KMS-11 (cell line): ENCODE measurements around the gene SPATA12.

Experiments used
- H2AFZ ChIP-seq: fragments of 200-600 bp; sonication (generic); 2 replicates; pipeline ENCODE4 v1.6.1; 2016; ENCODE audit warnings: antibody characterized with exemption, mixed run types, low read depth
- H3K27ac ChIP-seq: fragments of 200-600 bp; sonication (generic); 2 replicates; pipeline ENCODE4 v1.6.1; 2016; ENCODE audit warnings: mild to moderate bottlenecking, mixed run types
- H3K27me3 ChIP-seq: fragments of 200-600 bp; sonication (generic); 2 replicates; pipeline ENCODE4 v1.6.1; 2017; ENCODE audit warnings: mild to moderate bottlenecking, low read depth, mixed run types, moderate library complexity; ENCODE audit not compliant: insufficient read depth
- H3K36me3 ChIP-seq: fragments of 200-600 bp; sonication (generic); 2 replicates; pipeline ENCODE4 v1.6.1; 2017; ENCODE audit warnings: mild to moderate bottlenecking, mixed run types; ENCODE audit not compliant: insufficient read depth
- H3K4me1 ChIP-seq: fragments of 200-600 bp; sonication (generic); 2 replicates; pipeline ENCODE4 v1.6.1; 2016; ENCODE audit warnings: mild to moderate bottlenecking, low read depth, mixed run types; ENCODE audit not compliant: poor library complexity, severe bottlenecking
- H3K4me2 ChIP-seq: fragments of 200-600 bp; sonication (generic); 2 replicates; pipeline ENCODE4 v1.7.0; 2016; ENCODE audit warnings: mild to moderate bottlenecking, mixed run types
- H3K4me3 ChIP-seq: fragments of 200-600 bp; sonication (generic); IDR thresholded peaks from 2 replicates; pipeline ENCODE4 v1.6.1; 2017; ENCODE audit warnings: low read depth, low read length, mixed read lengths; ENCODE audit not compliant: insufficient read depth
- H3K79me2 ChIP-seq: fragments of 200-600 bp; sonication (generic); 2 replicates; pipeline ENCODE4 v1.6.1; 2016; ENCODE audit warnings: low read depth, mixed run types; ENCODE audit not compliant: insufficient read depth
- H3K9ac ChIP-seq: fragments of 200-600 bp; sonication (generic); 2 replicates; pipeline ENCODE4 v1.6.1; 2016; ENCODE audit warnings: mild to moderate bottlenecking, mixed run types
- H4K20me1 ChIP-seq: fragments of 200-600 bp; sonication (generic); 2 replicates; pipeline ENCODE4 v1.6.1; 2016; ENCODE audit warnings: mild to moderate bottlenecking, mixed run types; ENCODE audit not compliant: insufficient read depth
- CTCF ChIP-seq: fragments of 200-600 bp; sonication (generic); conservative IDR thresholded peaks from 2 replicates; pipeline ENCODE4 v1.6.1; 2017; ENCODE audit warnings: low read depth, mild to moderate bottlenecking, antibody characterized with exemption, low read length, moderate library complexity, mixed read lengths

Gene SPATA12

GRCh38 chr3:57052662-57053061 lies 7.8 kb upstream of the SPATA12 start:
- Histone ChIP-seq H3K4me2 (no peak overlapping the region), H3K79me2 (no peaks in the 10 kb centered on the region), H3K36me3 (no peaks in the 10 kb centered on the region), H3K27ac (no peak overlapping the region), H4K20me1 (no peaks in the 10 kb centered on the region), H2AFZ (no peak overlapping the region), H3K4me1 (no peaks in the 10 kb centered on the region), H3K9ac (no peak overlapping the region), H3K27me3 (no peaks in the 10 kb centered on the region), H3K4me3 (no peak overlapping the region)
- no peak for TF ChIP-seq CTCF

- no peak overlapping the region for H3K4me2 ChIP-seq
- no peak overlapping the region for H2AFZ ChIP-seq
- no peaks in the 10 kb centered on the region for H3K27me3 ChIP-seq
- no peak overlapping the region for H3K27ac ChIP-seq
- H3K36me3 ChIP-seq: no peaks in the 10 kb centered on the region
- H4K20me1 ChIP-seq: no peaks in the 10 kb centered on the region
- no peaks in the 10 kb centered on the region for H3K4me1 ChIP-seq
- H3K9ac ChIP-seq: no peak overlapping the region
- no peaks in the 10 kb centered on the region for H3K79me2 ChIP-seq
- no peak for TF ChIP-seq CTCF
- H3K4me3 ChIP-seq: no peak overlapping the region
These were observed 7.3 kb upstream of the SPATA12 start for GRCh38 chr3:57053122-57053521.

DNA sequence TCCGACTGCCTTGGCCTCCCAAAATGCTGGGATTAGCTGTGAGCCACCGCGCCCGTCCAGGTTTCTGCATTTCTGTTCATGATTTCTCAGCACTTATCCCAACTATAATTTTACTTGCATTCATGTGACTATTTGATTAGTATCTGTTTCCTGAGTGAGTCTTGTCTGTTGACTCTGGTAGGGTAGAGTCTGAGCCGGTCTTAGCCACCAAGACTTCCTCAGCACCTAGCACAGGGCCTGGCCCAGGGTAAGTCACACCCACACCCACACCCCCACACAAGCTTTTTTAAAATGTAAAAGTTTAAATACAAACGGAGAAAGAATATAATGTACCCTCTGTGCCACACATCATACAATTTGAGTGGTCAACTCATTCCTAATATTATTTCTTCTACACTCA lies 3.1 kb upstream of the SPATA12 start:
- Histone ChIP-seq H3K9ac (no peak overlapping the region), H3K4me2 (no peak overlapping the region)

GRCh38 chr3:57059411-57059810 lies 1.1 kb upstream of the SPATA12 start:
- no peaks in the 10 kb centered on the region for H3K27me3 ChIP-seq
- H3K27ac ChIP-seq: no peak overlapping the region
- no peak overlapping the region for H3K4me2 ChIP-seq
- H3K4me1 ChIP-seq: no peaks in the 10 kb centered on the region
- no peaks in the 10 kb centered on the region for H3K79me2 ChIP-seq
- H3K36me3 ChIP-seq: no peaks in the 10 kb centered on the region
- H4K20me1 ChIP-seq: no peaks in the 10 kb centered on the region
- no peak overlapping the region for H3K9ac ChIP-seq
- no peak for TF ChIP-seq CTCF
- H3K4me3 ChIP-seq: no peak overlapping the region
- no peak overlapping the region for H2AFZ ChIP-seq

More for the DNA sequence above, 3.1 kb upstream of the SPATA12 start:
- no peak overlapping the region for H2AFZ ChIP-seq
- no peak overlapping the region for H3K4me3 ChIP-seq
- H3K4me1 ChIP-seq: no peaks in the 10 kb centered on the region
- TF ChIP-seq CTCF: no peak
- H3K27ac ChIP-seq: no peak overlapping the region
- H3K79me2 ChIP-seq: no peaks in the 10 kb centered on the region
- H3K36me3 ChIP-seq: no peaks in the 10 kb centered on the region
- no peaks in the 10 kb centered on the region for H3K27me3 ChIP-seq
- no peaks in the 10 kb centered on the region for H4K20me1 ChIP-seq
